GM18951 (cell line): ENCODE measurements around the gene TRPM6.

Source experiments
- POLR2A ChIP-seq: IDR thresholded peaks from 4 replicates; pipeline ENCODE4 v1.6.1; 2011; ENCODE audit warnings: mild to moderate bottlenecking; ENCODE audit not compliant: insufficient read length, insufficient read depth; ENCODE audit errors: extremely low read depth
- in situ Hi-C: fragments of 300-500 bp; cut with MboI; formaldehyde crosslinking; loops from one replicate; pipeline ENCODE4 v1.12.0; 2022; ENCODE audit warnings: low sequenced_read_pairs, mixed read lengths, inconsistent platforms; ENCODE audit not compliant: unreplicated experiment

TRPM6 gene

GRCh38 chr9:74742792-74743730 is 144.7 kb downstream of the TRPM6 start:
- in situ Hi-C loops: no loop called here
- TF ChIP-seq POLR2A: no peak

- in situ Hi-C loops: no loop called here
Measured at GRCh38 chr9:74742191-74742790, 145.4 kb downstream of the TRPM6 start.

GRCh38 chr9:74736646-74737045 is 151.1 kb downstream of the TRPM6 start:
- no peak for TF ChIP-seq POLR2A
- in situ Hi-C loops: no loop called here

More at GRCh38 chr9:74742191-74742790, 145.4 kb downstream of the TRPM6 start:
- no peak for TF ChIP-seq POLR2A

- no peak for TF ChIP-seq POLR2A
- in situ Hi-C loops: no loop called here
Measured at GRCh38 chr9:74735761-74736160, 152.0 kb downstream of the TRPM6 start.

GRCh38 chr9:74729136-74729695 is 158.5 kb downstream of the TRPM6 start:
- no peak for TF ChIP-seq POLR2A
- in situ Hi-C loops: no loop called here

- in situ Hi-C loops: no loop called here
- no peak for TF ChIP-seq POLR2A
Measured at GRCh38 chr9:74728176-74728575, 159.5 kb downstream of the TRPM6 start.

- in situ Hi-C loops: no loop called here
- no peak for TF ChIP-seq POLR2A
Measured at GRCh38 chr9:74726581-74726980, 161.1 kb downstream of the TRPM6 start.

- TF ChIP-seq POLR2A: no peak
- in situ Hi-C loops: no loop called here
Measured at GRCh38 chr9:74724317-74724716, 163.4 kb downstream of the TRPM6 start.

- in situ Hi-C loops: no loop called here
- TF ChIP-seq POLR2A: no peak
Measured at GRCh38 chr9:74721696-74722660, 165.7 kb downstream of the TRPM6 start.

- no peak for TF ChIP-seq POLR2A
- in situ Hi-C loops: no loop called here
Measured at GRCh38 chr9:74719306-74719705, 168.4 kb downstream of the TRPM6 start.

GRCh38 chr9:74718709-74719108 is 169.0 kb downstream of the TRPM6 start:
- in situ Hi-C loops: no loop called here
- no peak for TF ChIP-seq POLR2A

- in situ Hi-C loops: no loop called here
- TF ChIP-seq POLR2A: no peak
Measured at GRCh38 chr9:74711341-74711740, 176.4 kb downstream of the TRPM6 start.

GRCh38 chr9:74697535-74697934 is 190.2 kb downstream of the TRPM6 start:
- TF ChIP-seq POLR2A: no peak
- in situ Hi-C loops: no loop called here
